Heart right ventricle (tissue), 16 donors: Measurements from ENCODE around the gene DDX31. TPM values are rescaled to one million over a fixed set of nuclear protein-coding genes. Genes with fewer than 3 reads are reported as not detected.
A peak's percentile ranks its signal among the peaks of the same experiment; 100 is the strongest.

Experiments
- ATAC-seq, 8 donors: fragments of 200-7000 bp; cut with Tn5 transposase; one replicate each; pipeline ENCODE4 v1.9.1; 2020; ENCODE audit warnings: mild to moderate bottlenecking in 8 of 8, moderate library complexity in 8 of 8, moderate number of reproducible peaks in 1 of 8
- DNase-seq, 2 donors: peaks; one replicate each; pipeline ENCODE4 v3.0.0-alpha.2; 2020
- H3K27ac ChIP-seq, 10 donors: fragments of 200-600 bp; sonication (generic) in 2 of 10; one replicate each; pipeline versions ENCODE4 v1.5.0 to v1.8.0; 2020 to 2022; ENCODE audit warnings: mild to moderate bottlenecking in 3 of 10
- H3K27me3 ChIP-seq, 7 donors: fragments of 200-600 bp; one replicate each; pipeline ENCODE4 v1.8.0; 2021 to 2022; ENCODE audit warnings: mild to moderate bottlenecking in 2 of 7
- H3K36me3 ChIP-seq, 9 donors: fragments of 200-600 bp; sonication (generic) in 1 of 9; one replicate each; pipeline versions ENCODE4 v1.5.0 to v1.8.0; 2020 to 2022; ENCODE audit warnings: mild to moderate bottlenecking in 2 of 9
- H3K4me1 ChIP-seq, 9 donors: fragments of 200-600 bp; sonication (generic) in 1 of 9; one replicate each; pipeline versions ENCODE4 v1.5.0 to v1.8.0; 2020 to 2022; ENCODE audit warnings: mild to moderate bottlenecking in 4 of 9
- H3K4me3 ChIP-seq, 10 donors: fragments of 200-600 bp; sonication (generic) in 2 of 10; one replicate each; pipeline versions ENCODE4 v1.5.0 to v1.8.0; 2020 to 2022; ENCODE audit warnings: mild to moderate bottlenecking in 7 of 10, moderate library complexity in 2 of 10
- H3K9me3 ChIP-seq, 11 donors: fragments of 200-600 bp in 10 of 11; sonication (generic) in 2 of 11; one replicate each; pipeline versions ENCODE4 v1.5.0 to v1.8.0; 2013 to 2022; ENCODE audit warnings: mild to moderate bottlenecking in 2 of 11, control low read depth in 1 of 11, moderate library complexity in 1 of 11
- CTCF ChIP-seq, 9 donors: fragments of 200-600 bp; sonication (generic) in 2 of 9; IDR thresholded peaks; one replicate each; pipeline versions ENCODE4 v1.5.0 to v1.8.0; 2021 to 2022; ENCODE audit warnings: antibody characterized with exemption in 9 of 9, mild to moderate bottlenecking in 5 of 9, moderate library complexity in 1 of 9
- WGBS, 2 donors: extraction: QIAGEN DNeasy Blood & Tissue Kit; methylation state at CpG; one replicate each; pipeline ENCODE4 v1.1.7; 2013; ENCODE audit warnings: inconsistent platforms in 1 of 2; 5-methylcytosine and 5-hydroxymethylcytosine counted together
- intact Hi-C, 10 donors: fragments of 100-400 bp; cut with DNase I; formaldehyde crosslinking; loops; one replicate each; pipeline versions ENCODE4 v1.11.1 to v1.14.2; 2022
- polyA plus RNA-seq, 2 donors: library from polyadenylated mRNA; stranded (reverse); fragments of 200-250 nt; gene quantifications; one replicate each; pipeline ENCODE4 v1.2.3, GENCODE V29; 2013
- total RNA-seq, 10 donors: library from RNA; stranded (reverse); fragmentation: NEBNext Ultra II Directional in 3 of 10; extraction: Animal tissue kit (Norgen Biotek cat#: 25700) in 3 of 10; gene quantifications; one replicate each; pipeline versions ENCODE4 v1.2.1 to v1.2.4, GENCODE V29; 2021 to 2023
- donor health status: Arrhythmogenic right ventricular cardiomyopathy.
- donor health status: ischemic (EF 13 %, LVEDD 7.1; RV severe dilation, severe dysfunction).
- donor health status: healthy with polysubstance abuse.
- donor health status: DM: no; HTN: yes; CAD: no.
- donor health status: DM: no; HTN: no; CAD: no.
- donor health status: ischemic (EF 25% LVEDD 6.9; RV normal size, moderate dysfunction).
- donor health status: ischemic (EF 25% LVEDD 5.7; RV mildly dilated, moderate dysfunction).
- donor health status: healthy.
- donor health status: DM: yes; HTN: yes; CAD: no.
- donor health status: Ischemic cardiomyopathy.
- donor health status: ischemic (EF 35%, LVEDD 5.7; RV mildly dilated, moderate dysfunction).
- donor health status: nonischemic (EF 11% LVEDD 7.7; RV severe dilation, severe dysfunction).
- donor health status: DM: yes; HTN: yes; CAD: no.
- donor health status: PGD.
- donor health status: ischemic (EF 29% LVEDD 5.4; RV normal size, mild dysfunction).
- donor health status: nonischemic (EF 23%, LVEDD 6.1; RV moderate dilation, normal function).

The DDX31 gene
- total and polyA plus RNA-seq, 12 donors = 4.0 to 6.4 (median 5.0) TPM

- H3K4me1 ChIP-seq = peaks cover 0 to 9% (median 4%) of the 10 kb centered on the region in 9 donors
- intact Hi-C loops = no loop called here
- H3K36me3 ChIP-seq = no peaks in the 10 kb centered on the region
- peaks cover 0 to 26% (median 10%) of the 10 kb centered on the region in 7 donors for H3K27me3 ChIP-seq
- no peak for DNase-seq
- WGBS, 2 donors = 84 to 85% methylated on average over 21 of the region's 21 CpGs
- no peak overlapping the region for H3K27ac ChIP-seq
- H3K4me3 ChIP-seq = no peak overlapping the region
- no peak for TF ChIP-seq CTCF (IDR thresholded peaks at IDR 0.05)
- ATAC-seq = no peak
- no peaks in the 10 kb centered on the region for H3K9me3 ChIP-seq
Observed at GRCh38 chr9:132547976-132548730, 121.6 kb downstream of the DDX31 start.

GRCh38 chr9:132547436-132547835 lies 122.3 kb downstream of the DDX31 start:
- 85 to 88% methylated on average over 13 of the region's 13 CpGs for WGBS, 2 donors
- intact Hi-C loops = no loop called here
- no peaks in the 10 kb centered on the region for H3K36me3 ChIP-seq
- no peaks in the 10 kb centered on the region for H3K9me3 ChIP-seq
- peaks cover 0 to 22% (median 10%) of the 10 kb centered on the region in 7 donors for H3K27me3 ChIP-seq
- no peak overlapping the region for H3K4me3 ChIP-seq
- TF ChIP-seq CTCF (IDR thresholded peaks at IDR 0.05) = no peak
- peaks cover 0 to 9% (median 4%) of the 10 kb centered on the region in 9 donors for H3K4me1 ChIP-seq
- no peak for DNase-seq
- no peak overlapping the region for H3K27ac ChIP-seq
- ATAC-seq = no peak

- ATAC-seq (no peak), DNase-seq (no peak)
- TF ChIP-seq CTCF (IDR thresholded peaks at IDR 0.05) = no peak
- Histone ChIP-seq H3K27ac (no peak overlapping the region), H3K36me3 (no peaks in the 10 kb centered on the region), H3K4me1 (peaks cover 0 to 9% (median 4%) of the 10 kb centered on the region in 9 donors), H3K9me3 (no peaks in the 10 kb centered on the region), H3K4me3 (no peak overlapping the region), H3K27me3 (peaks cover 0 to 22% (median 10%) of the 10 kb centered on the region in 7 donors)
- intact Hi-C loops = no loop called here
- 83 to 84% methylated on average over 7 of the region's 7 CpGs for WGBS, 2 donors
Observed at GRCh38 chr9:132547052-132547431, 122.7 kb downstream of the DDX31 start.

GRCh38 chr9:132546148-132547051 lies 123.4 kb downstream of the DDX31 start:
- H3K27me3 ChIP-seq = peaks cover 0 to 22% (median 10%) of the 10 kb centered on the region in 7 donors
- DNase-seq (peak; percentile 19 to 23), ATAC-seq (peak in 7 of 8 donors; percentile 66 to 84 (median 74))
- peaks cover 0 to 9% (median 4%) of the 10 kb centered on the region in 9 donors for H3K4me1 ChIP-seq
- no peaks in the 10 kb centered on the region for H3K36me3 ChIP-seq
- H3K4me3 ChIP-seq = peak overlapping the region in 6 of 10 donors; percentile 9 to 34 (median 21)
- no peak overlapping the region for H3K27ac ChIP-seq
- intact Hi-C loops = no loop called here
- no peaks in the 10 kb centered on the region for H3K9me3 ChIP-seq
- 3 to 5% methylated on average over 27 of the region's 27 CpGs for WGBS, 2 donors
- TF ChIP-seq CTCF (IDR thresholded peaks at IDR 0.05) = peak in 7 of 9 donors; percentile 21 to 38 (median 35)
